ENCODE data around the gene TAF11L8. TPM values are rescaled to one million over a fixed set of nuclear protein-coding genes. Genes with fewer than 3 reads are reported as not detected.
"Not testable (repeated sequence)": the region's sequence is repeated elsewhere in the genome, so short reads cannot be mapped to it uniquely, and the experiment has no call there.

The TAF11L8 gene
- total RNA-seq (2014; rRNA removed; shearing (Covaris generic)) (not detected in 2 replicates), polyA plus RNA-seq (2016; fragmentation: Nextera tagmentation; extraction: Ambion mirVana) (not detected in 2 replicates)
- long read RNA-seq = 0 reads

- H3K4me1 ChIP-seq (ENCODE audit: insufficient read depth); H3K36me3 Mint-ChIP-seq (ENCODE audit: low read depth); H3K27ac ChIP-seq (ENCODE audit: low read depth); H4K20me1 ChIP-seq (replicated peaks; ENCODE audit: insufficient read depth); H3K4me1 Mint-ChIP-seq; H3F3A ChIP-seq (replicated peaks; ENCODE audit: low read depth); H3K9me2 ChIP-seq (ENCODE audit: insufficient read depth); DNase-seq (ENCODE audit: low spot score); H3K36me3 ChIP-seq (ENCODE audit: insufficient read depth); H3K27me3 Mint-ChIP-seq (ENCODE audit: insufficient read depth, low read depth, poor library complexity); H3K79me2 ChIP-seq (replicated peaks; ENCODE audit: insufficient read depth); H3K27me3 ChIP-seq (ENCODE audit: insufficient read depth); H3K4me3 Mint-ChIP-seq; H3K9me3 Mint-ChIP-seq; H3K27ac Mint-ChIP-seq; H3K4me3 ChIP-seq; ATAC-seq; H2AFZ ChIP-seq; H3K4me2 ChIP-seq: not testable (repeated sequence)
Measured at GRCh38 chr5:17590860-17591259, at the start of gene TAF11L8. TAF11L8 (minus strand) TSS chr5:17590960.

DNA sequence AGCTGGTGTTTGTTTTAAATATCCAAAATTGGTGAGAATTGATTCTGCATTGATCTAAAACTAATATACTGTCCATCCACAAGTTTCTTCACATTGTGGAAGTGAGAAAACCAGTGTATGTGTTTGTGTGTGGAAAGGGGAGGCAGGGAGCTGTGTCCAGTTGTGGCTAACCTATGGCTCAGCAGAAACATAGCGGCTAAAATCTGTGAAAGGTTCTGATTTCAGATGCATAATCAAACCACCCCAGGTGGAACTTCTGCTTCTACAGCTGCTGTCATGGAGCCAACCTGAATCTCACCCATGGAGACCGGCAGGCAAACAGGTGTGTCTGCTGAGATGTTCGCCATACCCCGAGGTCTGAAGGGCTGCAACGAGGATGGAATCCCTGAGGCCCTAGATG is 43.4 kb upstream of the TAF11L8 start, which contains the start of gene TAF11L14:
Gene TAF11L14 (plus strand): TSS at position 301 of the 400 bp plus-strand sequence.
- no peaks in the 10 kb centered on the region for H3K27me3 Mint-ChIP-seq (ENCODE audit: insufficient read depth, low read depth, poor library complexity)
- Histone ChIP-seq H4K20me1 (replicated peaks; ENCODE audit: insufficient read depth) (no peaks in the 10 kb centered on the region), H3K4me3 (no peak within 1 kb of the TSS), H3K4me1 (ENCODE audit: insufficient read depth) (no peaks in the 10 kb centered on the region), H3K79me2 (replicated peaks; ENCODE audit: insufficient read depth) (no peaks in the 10 kb centered on the region), H3F3A (replicated peaks; ENCODE audit: low read depth) (no peaks in the 10 kb centered on the region), H3K9me2 (ENCODE audit: insufficient read depth) (0 out of 2 replicates have a peak, but pooled peaks cover 5% of the 10 kb centered on the region), H3K27me3 (ENCODE audit: insufficient read depth) (no peaks in the 10 kb centered on the region), H3K36me3 (ENCODE audit: insufficient read depth) (no peaks in the 10 kb centered on the region), H3K4me2 (no peak within 1 kb of the TSS), H3K27ac (ENCODE audit: low read depth) (no peak within 1 kb of the TSS), H2AFZ (no peak within 1 kb of the TSS)
- H3K9me3 Mint-ChIP-seq = no peaks in the 10 kb centered on the region; the same call in 2 of the 3 replicates
- H3K27ac Mint-ChIP-seq = no peak within 1 kb of the TSS
- no peaks in the 10 kb centered on the region for H3K36me3 Mint-ChIP-seq (ENCODE audit: low read depth)
- no peaks in the 10 kb centered on the region for H3K4me1 Mint-ChIP-seq
- ATAC-seq (no peak), DNase-seq (ENCODE audit: low spot score) (no peak)
- no peak within 1 kb of the TSS for H3K4me3 Mint-ChIP-seq
- TF ChIP-seq ZNF331 (CRISPR knock-in tag; IDR thresholded peaks at IDR 0.05; ENCODE audit: low read depth) (no peak), ZNF114 (CRISPR knock-in tag; IDR thresholded peaks at IDR 0.05) (no peak), ETS1 (IDR thresholded peaks at IDR 0.05) (no peak), CREB1 (CRISPR knock-in tag; IDR thresholded peaks at IDR 0.05; ENCODE audit: low read depth) (no peak), POLR2AphosphoS5 (IDR thresholded peaks at IDR 0.05; ENCODE audit: low read depth) (no peak), JUNB (IDR thresholded peaks at IDR 0.05; ENCODE audit: unreplicated experiment) (no peak), EZH2 (IDR thresholded peaks at IDR 0.05; ENCODE audit: low read depth, unreplicated experiment) (no peak), CTCF (conservative IDR thresholded peaks at IDR 0.05; ENCODE audit: low read depth in 2 of 2) (no peak), REST (IDR thresholded peaks at IDR 0.05; ENCODE audit: unreplicated experiment) (no peak)
- TF ChIP-seq, protein P1, sequence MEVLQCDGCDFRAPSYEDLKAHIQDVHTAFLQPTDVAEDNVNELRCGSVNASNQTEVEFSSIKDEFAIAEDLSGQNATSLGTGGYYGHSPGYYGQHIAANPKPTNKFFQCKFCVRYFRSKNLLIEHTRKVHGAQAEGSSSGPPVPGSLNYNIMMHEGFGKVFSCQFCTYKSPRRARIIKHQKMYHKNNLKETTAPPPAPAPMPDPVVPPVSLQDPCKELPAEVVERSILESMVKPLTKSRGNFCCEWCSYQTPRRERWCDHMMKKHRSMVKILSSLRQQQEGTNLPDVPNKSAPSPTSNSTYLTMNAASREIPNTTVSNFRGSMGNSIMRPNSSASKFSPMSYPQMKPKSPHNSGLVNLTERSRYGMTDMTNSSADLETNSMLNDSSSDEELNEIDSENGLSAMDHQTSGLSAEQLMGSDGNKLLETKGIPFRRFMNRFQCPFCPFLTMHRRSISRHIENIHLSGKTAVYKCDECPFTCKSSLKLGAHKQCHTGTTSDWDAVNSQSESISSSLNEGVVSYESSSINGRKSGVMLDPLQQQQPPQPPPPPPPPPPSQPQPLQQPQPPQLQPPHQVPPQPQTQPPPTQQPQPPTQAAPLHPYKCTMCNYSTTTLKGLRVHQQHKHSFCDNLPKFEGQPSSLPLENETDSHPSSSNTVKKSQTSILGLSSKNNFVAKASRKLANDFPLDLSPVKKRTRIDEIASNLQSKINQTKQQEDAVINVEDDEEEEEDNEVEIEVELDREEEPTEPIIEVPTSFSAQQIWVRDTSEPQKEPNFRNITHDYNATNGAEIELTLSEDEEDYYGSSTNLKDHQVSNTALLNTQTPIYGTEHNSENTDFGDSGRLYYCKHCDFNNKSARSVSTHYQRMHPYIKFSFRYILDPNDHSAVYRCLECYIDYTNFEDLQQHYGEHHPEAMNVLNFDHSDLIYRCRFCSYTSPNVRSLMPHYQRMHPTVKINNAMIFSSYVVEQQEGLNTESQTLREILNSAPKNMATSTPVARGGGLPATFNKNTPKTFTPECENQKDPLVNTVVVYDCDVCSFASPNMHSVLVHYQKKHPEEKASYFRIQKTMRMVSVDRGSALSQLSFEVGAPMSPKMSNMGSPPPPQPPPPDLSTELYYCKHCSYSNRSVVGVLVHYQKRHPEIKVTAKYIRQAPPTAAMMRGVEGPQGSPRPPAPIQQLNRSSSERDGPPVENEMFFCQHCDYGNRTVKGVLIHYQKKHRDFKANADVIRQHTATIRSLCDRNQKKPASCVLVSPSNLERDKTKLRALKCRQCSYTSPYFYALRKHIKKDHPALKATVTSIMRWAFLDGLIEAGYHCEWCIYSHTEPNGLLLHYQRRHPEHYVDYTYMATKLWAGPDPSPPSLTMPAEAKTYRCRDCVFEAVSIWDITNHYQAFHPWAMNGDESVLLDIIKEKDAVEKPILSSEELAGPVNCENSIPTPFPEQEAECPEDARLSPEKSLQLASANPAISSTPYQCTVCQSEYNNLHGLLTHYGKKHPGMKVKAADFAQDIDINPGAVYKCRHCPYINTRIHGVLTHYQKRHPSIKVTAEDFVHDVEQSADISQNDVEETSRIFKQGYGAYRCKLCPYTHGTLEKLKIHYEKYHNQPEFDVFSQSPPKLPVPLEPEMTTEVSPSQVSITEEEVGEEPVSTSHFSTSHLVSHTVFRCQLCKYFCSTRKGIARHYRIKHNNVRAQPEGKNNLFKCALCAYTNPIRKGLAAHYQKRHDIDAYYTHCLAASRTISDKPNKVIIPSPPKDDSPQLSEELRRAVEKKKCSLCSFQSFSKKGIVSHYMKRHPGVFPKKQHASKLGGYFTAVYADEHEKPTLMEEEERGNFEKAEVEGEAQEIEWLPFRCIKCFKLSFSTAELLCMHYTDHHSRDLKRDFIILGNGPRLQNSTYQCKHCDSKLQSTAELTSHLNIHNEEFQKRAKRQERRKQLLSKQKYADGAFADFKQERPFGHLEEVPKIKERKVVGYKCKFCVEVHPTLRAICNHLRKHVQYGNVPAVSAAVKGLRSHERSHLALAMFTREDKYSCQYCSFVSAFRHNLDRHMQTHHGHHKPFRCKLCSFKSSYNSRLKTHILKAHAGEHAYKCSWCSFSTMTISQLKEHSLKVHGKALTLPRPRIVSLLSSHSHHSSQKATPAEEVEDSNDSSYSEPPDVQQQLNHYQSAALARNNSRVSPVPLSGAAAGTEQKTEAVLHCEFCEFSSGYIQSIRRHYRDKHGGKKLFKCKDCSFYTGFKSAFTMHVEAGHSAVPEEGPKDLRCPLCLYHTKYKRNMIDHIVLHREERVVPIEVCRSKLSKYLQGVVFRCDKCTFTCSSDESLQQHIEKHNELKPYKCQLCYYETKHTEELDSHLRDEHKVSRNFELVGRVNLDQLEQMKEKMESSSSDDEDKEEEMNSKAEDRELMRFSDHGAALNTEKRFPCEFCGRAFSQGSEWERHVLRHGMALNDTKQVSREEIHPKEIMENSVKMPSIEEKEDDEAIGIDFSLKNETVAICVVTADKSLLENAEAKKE (CRISPR knock-in tag; IDR thresholded peaks at IDR 0.05) = no peak

Data from GM23338 (cell line).